Loucy (cell line): ENCODE results near the gene KIAA1328.

ENCODE experiments used
- H2AFZ ChIP-seq: fragments of 200-600 bp; sonication (generic); 2 replicates; pipeline ENCODE4 v1.6.0; 2016; ENCODE audit warnings: antibody characterized with exemption, mild to moderate bottlenecking, low read length, moderate library complexity
- H3F3A ChIP-seq: fragments of 200-600 bp; 2 replicates; pipeline ENCODE4 v1.6.0; 2016; ENCODE audit warnings: antibody characterized with exemption, low read depth, mild to moderate bottlenecking
- H3K27me3 ChIP-seq: fragments of 200-600 bp; sonication (generic); 2 replicates; pipeline ENCODE4 v1.6.1; 2014; ENCODE audit warnings: low read length, mild to moderate bottlenecking; ENCODE audit not compliant: insufficient read depth, poor library complexity, severe bottlenecking
- H3K36me3 ChIP-seq: fragments of 200-600 bp; sonication (generic); 2 replicates; pipeline ENCODE4 v1.6.1; 2016; ENCODE audit warnings: low read length; ENCODE audit not compliant: insufficient read depth
- H3K4me1 ChIP-seq: fragments of 200-600 bp; sonication (generic); 2 replicates; pipeline ENCODE4 v1.5.1; 2014; ENCODE audit warnings: low read length, mild to moderate bottlenecking; ENCODE audit not compliant: insufficient read depth, poor library complexity, severe bottlenecking
- H3K4me2 ChIP-seq: fragments of 200-600 bp; sonication (generic); 2 replicates; pipeline ENCODE4 v1.6.0; 2014; ENCODE audit warnings: antibody characterized with exemption, low read length, low read depth, mild to moderate bottlenecking; ENCODE audit not compliant: poor library complexity, severe bottlenecking
- H3K4me3 ChIP-seq: fragments of 200-600 bp; sonication (generic); 2 replicates; pipeline ENCODE4 v1.5.1; 2014; ENCODE audit warnings: low read length, mild to moderate bottlenecking, mixed read lengths; ENCODE audit not compliant: poor library complexity, severe bottlenecking
- H3K79me2 ChIP-seq: fragments of 200-600 bp; sonication (generic); 2 replicates; pipeline ENCODE4 v1.6.1; 2014; ENCODE audit warnings: low read length; ENCODE audit not compliant: insufficient read depth
- H3K9ac ChIP-seq: fragments of 200-600 bp; sonication (generic); 2 replicates; pipeline ENCODE4 v1.6.0; 2014; ENCODE audit warnings: mild to moderate bottlenecking, low read depth, low read length, moderate library complexity; ENCODE audit not compliant: poor library complexity, severe bottlenecking
- H3K9me2 ChIP-seq: fragments of 200-600 bp; sonication (generic); replicated peaks from 2 replicates; pipeline ENCODE4 v1.6.1; 2016; ENCODE audit warnings: low read depth, low read length, mixed read lengths
- H3K9me3 ChIP-seq: fragments of 200-600 bp; sonication (generic); 2 replicates; pipeline ENCODE4 v1.6.1; 2014; ENCODE audit warnings: mild to moderate bottlenecking, antibody characterized with exemption, low read length, low read depth; ENCODE audit not compliant: insufficient read depth
- H4K20me1 ChIP-seq: fragments of 200-600 bp; sonication (generic); 2 replicates; pipeline ENCODE4 v1.6.0; 2014; ENCODE audit warnings: antibody characterized with exemption, low read length, mild to moderate bottlenecking; ENCODE audit not compliant: insufficient read depth, poor library complexity, severe bottlenecking
- CTCF ChIP-seq: fragments of 200-600 bp; sonication (generic); conservative IDR thresholded peaks from 2 replicates; pipeline ENCODE4 v1.5.1; 2014; ENCODE audit warnings: mild to moderate bottlenecking, antibody characterized with exemption, low read length
- EZH2phosphoT487 ChIP-seq: fragments of 200-600 bp; IDR thresholded peaks from 2 replicates; pipeline ENCODE4 v1.6.1; 2018; ENCODE audit warnings: antibody characterized with exemption, mild to moderate bottlenecking, moderate library complexity, borderline replicate concordance

KIAA1328 gene

DNA sequence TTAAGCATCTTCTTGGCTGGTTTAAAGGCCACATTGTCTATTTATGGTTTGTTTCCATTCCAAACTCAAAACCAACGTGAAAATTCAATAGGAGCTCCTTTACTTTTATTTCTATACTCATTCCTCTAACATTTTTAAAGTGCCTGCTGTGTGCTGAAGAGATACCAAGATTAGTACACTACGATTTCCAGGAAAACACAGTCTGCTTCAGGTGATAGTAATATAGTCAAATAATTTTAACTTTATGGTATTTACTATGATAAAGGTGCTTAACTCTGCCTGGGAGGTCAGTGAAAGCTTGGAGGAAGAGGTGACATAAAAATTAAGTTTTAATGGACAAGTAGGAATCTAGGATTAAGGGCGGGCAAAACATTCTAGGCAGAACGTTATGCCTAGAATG, 121.4 kb downstream of the KIAA1328 start:
- TF ChIP-seq EZH2phosphoT487 = no peak
- no peak for TF ChIP-seq CTCF
- no peaks in the 10 kb centered on the region for H3K79me2 ChIP-seq
- no peaks in the 10 kb centered on the region for H3K9me2 ChIP-seq
- H3K27me3 ChIP-seq = no peaks in the 10 kb centered on the region
- no peak overlapping the region for H3K4me3 ChIP-seq
- no peaks in the 10 kb centered on the region for H4K20me1 ChIP-seq
- H2AFZ ChIP-seq = no peak overlapping the region
- no peak overlapping the region for H3K4me2 ChIP-seq
- H3K36me3 ChIP-seq = no peaks in the 10 kb centered on the region
- H3F3A ChIP-seq = no peaks in the 10 kb centered on the region
- H3K9ac ChIP-seq = no peak overlapping the region
- H3K4me1 ChIP-seq = no peaks in the 10 kb centered on the region
- H3K9me3 ChIP-seq = no peaks in the 10 kb centered on the region

GRCh38 chr18:36950960-36951359, 122.0 kb downstream of the KIAA1328 start:
- H3K9me2 ChIP-seq = no peaks in the 10 kb centered on the region
- no peaks in the 10 kb centered on the region for H3K4me1 ChIP-seq
- no peak overlapping the region for H3K9ac ChIP-seq
- no peaks in the 10 kb centered on the region for H3K36me3 ChIP-seq
- no peaks in the 10 kb centered on the region for H4K20me1 ChIP-seq
- TF ChIP-seq CTCF (no peak), EZH2phosphoT487 (no peak)
- H2AFZ ChIP-seq = no peak overlapping the region
- H3K27me3 ChIP-seq = no peaks in the 10 kb centered on the region
- no peak overlapping the region for H3K4me2 ChIP-seq
- no peak overlapping the region for H3K4me3 ChIP-seq
- no peaks in the 10 kb centered on the region for H3F3A ChIP-seq
- H3K79me2 ChIP-seq = no peaks in the 10 kb centered on the region
- no peaks in the 10 kb centered on the region for H3K9me3 ChIP-seq

DNA sequence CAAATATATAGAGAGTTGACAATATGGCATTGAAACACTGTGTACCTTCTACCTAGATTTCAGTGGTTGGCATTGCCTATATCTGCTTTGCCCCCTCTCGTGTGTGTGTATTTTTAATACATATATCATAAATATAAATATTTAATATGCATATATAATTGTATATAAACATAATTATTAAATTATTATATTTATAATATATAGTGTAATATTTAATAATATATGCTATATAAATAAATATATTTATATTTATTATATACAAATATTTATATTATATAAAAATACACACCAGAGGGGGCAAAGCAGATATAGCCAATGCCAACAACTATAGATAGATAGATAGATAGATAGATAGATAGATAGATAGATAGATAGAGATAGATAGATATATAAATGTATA, 124.1 kb downstream of the KIAA1328 start:
- Histone ChIP-seq H3K4me2 (no peak overlapping the region), H3K9me3 (no peaks in the 10 kb centered on the region), H3K4me1 (no peaks in the 10 kb centered on the region), H3F3A (no peaks in the 10 kb centered on the region), H3K27me3 (no peaks in the 10 kb centered on the region), H3K9me2 (no peaks in the 10 kb centered on the region), H2AFZ (no peak overlapping the region), H3K79me2 (no peaks in the 10 kb centered on the region), H4K20me1 (no peaks in the 10 kb centered on the region), H3K9ac (no peak overlapping the region), H3K4me3 (no peak overlapping the region), H3K36me3 (no peaks in the 10 kb centered on the region)
- TF ChIP-seq EZH2phosphoT487 = no peak
- no peak for TF ChIP-seq CTCF
